ENCODE results near the gene CBX6. TPM values are rescaled to one million over a fixed set of nuclear protein-coding genes. Genes with fewer than 3 reads are reported as not detected.
A peak's percentile ranks its signal among the peaks of the same experiment; 100 is the strongest.

CBX6 gene
- total RNA-seq, 1 experiment from 2014 or later, result 31.4 TPM

GRCh38 chr22:38862375-38863329 is 9.4 kb downstream of the CBX6 start:
- Histone ChIP-seq H3K56ac (ENCODE audit: insufficient read length, low read depth, low read length) (no peak overlapping the region), H4K8ac (replicated peaks; ENCODE audit: insufficient read length, low read depth, low read length) (no peak overlapping the region), H2BK5ac (ENCODE audit: insufficient read length, low read length) (no peak overlapping the region), H3K4me1 (ENCODE audit: insufficient read depth, low read length) (no peaks in the 10 kb centered on the region; the same call in 1 of the 2 replicates), H2BK20ac (ENCODE audit: low read depth, low read length, poor library complexity, severe bottlenecking) (no peak overlapping the region), H3K27me3 (ENCODE audit: insufficient read depth, low read length) (no peaks in the 10 kb centered on the region), H2AFZ (ENCODE audit: low read length) (no peak overlapping the region), H3K23ac (ENCODE audit: insufficient read length, low read depth, low read length) (no peak overlapping the region), H2BK120ac (ENCODE audit: low read depth, low read length, poor library complexity, severe bottlenecking) (no peak overlapping the region), H3K9ac (ENCODE audit: extremely low read depth, insufficient read length, low read length) (no peak overlapping the region), H4K5ac (ENCODE audit: insufficient read length, low read depth, low read length) (no peak overlapping the region), H3T11ph (ENCODE audit: low read length) (no peak overlapping the region), H3K14ac (ENCODE audit: insufficient read depth, low read length) (no peak overlapping the region), H3K23me2 (ENCODE audit: insufficient read length, low read depth, low read length, poor library complexity, severe bottlenecking) (peaks cover 3% of the 10 kb centered on the region), H4K20me1 (ENCODE audit: control insufficient read depth, insufficient read depth, insufficient read length) (no peaks in the 10 kb centered on the region), H2AK5ac (ENCODE audit: insufficient read length, low read length) (no peak overlapping the region), H3K9me3 (ENCODE audit: control insufficient read depth, low read depth, low read length) (no peaks in the 10 kb centered on the region), H3K18ac (ENCODE audit: insufficient read length, low read depth, low read length) (no peak overlapping the region), H3K4me2 (ENCODE audit: insufficient read depth, insufficient read length, low read length) (no peak overlapping the region), H3K27ac (ENCODE audit: insufficient read length, low read depth, low read length) (no peak overlapping the region), H3K79me2 (ENCODE audit: insufficient read depth, low read length) (no peaks in the 10 kb centered on the region), H3K79me1 (ENCODE audit: insufficient read depth, low read depth, low read length, poor library complexity, severe bottlenecking) (no peaks in the 10 kb centered on the region), H4K91ac (ENCODE audit: insufficient read length, low read depth, low read length) (no peak overlapping the region), H3K4ac (ENCODE audit: low read depth, low read length) (no peak overlapping the region), H2BK15ac (ENCODE audit: low read depth, low read length) (no peak overlapping the region), H2BK12ac (ENCODE audit: insufficient read length, low read depth, low read length) (no peak overlapping the region)
- DNase-seq, result peak; percentile 54
- no peak overlapping the region for H3K4me3 Mint-ChIP-seq
- peak overlapping the region in 1 of 3 experiments; percentile 51; a peak in 2 of 7 replicates for H3K27ac Mint-ChIP-seq
- no peak for TF ChIP-seq CTCF (conservative IDR thresholded peaks at IDR 0.05)
- WGBS (ENCODE audit: extremely low coverage, insufficient read length, low lambda C conversion rate), result no CpG with 5 or more reads among the region's 14 CpGs
- no peaks in the 10 kb centered on the region for H3K9me3 Mint-ChIP-seq
- H3K27me3 Mint-ChIP-seq (ENCODE audit: low read depth), result peaks cover 2% of the 10 kb centered on the region
- H3K4me1 Mint-ChIP-seq, result peaks cover 30 to 49% of the 10 kb centered on the region in 2 experiments
- H3K36me3 Mint-ChIP-seq (ENCODE audit: insufficient read depth in 1 of 3, low read depth in 3 of 3), result peaks cover 2 to 15% (median 14%) of the 10 kb centered on the region in 3 experiments; a peak in 5 of 7 replicates
